Large intestine (tissue), 3 donors: Measurements from ENCODE around the gene TADA2B. TPM values are rescaled to one million over a fixed set of nuclear protein-coding genes. Genes with fewer than 3 reads are reported as not detected.
"Not testable (repeated sequence)": the region's sequence is repeated elsewhere in the genome, so short reads cannot be mapped to it uniquely, and the experiment has no call there.

ENCODE experiments used
- DNase-seq, 2 donors: peaks; one replicate each; pipeline versions ENCODE4 v3.0.0 to v3.0.0-alpha.2; 2013
- H3K27ac ChIP-seq: one replicate; pipeline ENCODE4 v1.5.1; 2013; ENCODE audit warnings: low read length
- H3K27me3 ChIP-seq: 2 replicates; pipeline ENCODE4 v1.6.1; 2013; ENCODE audit warnings: low read length; ENCODE audit not compliant: control insufficient read depth, insufficient read depth
- H3K36me3 ChIP-seq: 2 replicates; pipeline ENCODE4 v1.6.1; 2013; ENCODE audit warnings: low read length; ENCODE audit not compliant: control insufficient read depth, insufficient read depth
- H3K4me1 ChIP-seq: one replicate; pipeline ENCODE4 v1.6.1; 2013; ENCODE audit warnings: low read length; ENCODE audit not compliant: control insufficient read depth, insufficient read depth
- H3K4me3 ChIP-seq: one replicate; pipeline ENCODE4 v1.5.1; 2013; ENCODE audit warnings: low read length
- H3K9me3 ChIP-seq: one replicate; pipeline ENCODE4 v1.6.1; 2013; ENCODE audit warnings: mild to moderate bottlenecking, low read depth, low read length, moderate library complexity; ENCODE audit not compliant: control insufficient read depth
- WGBS: methylation state at CpG from one replicate; pipeline ENCODE4 v1.1.5; 2013; ENCODE audit warnings: low lambda C conversion rate; ENCODE audit not compliant: insufficient coverage; 5-methylcytosine and 5-hydroxymethylcytosine counted together
- polyA plus RNA-seq: library from polyadenylated mRNA; unstranded; fragments of 120-200 nt; gene quantifications from one replicate; pipeline ENCODE4 v1.2.1, GENCODE V29; 2013

TADA2B gene
- polyA plus RNA-seq, 1 donor, result 18.6 TPM

GRCh38 chr4:7077371-7077770, 34.2 kb downstream of the TADA2B start:
- Histone ChIP-seq H3K9me3 (no peaks in the 10 kb centered on the region), H3K4me3 (no peak overlapping the region), H3K4me1 (no peaks in the 10 kb centered on the region), H3K27ac (no peak overlapping the region), H3K27me3 (no peaks in the 10 kb centered on the region), H3K36me3 (no peaks in the 10 kb centered on the region)
- no peak for DNase-seq
- WGBS, result no CpG with 5 or more reads among the region's 12 CpGs

GRCh38 chr4:7078025-7078424, 34.9 kb downstream of the TADA2B start:
- 75% methylated on average over 2 of the region's 5 CpGs for WGBS
- H3K36me3 ChIP-seq, result no peaks in the 10 kb centered on the region
- H3K27ac ChIP-seq, result no peak overlapping the region
- no peaks in the 10 kb centered on the region for H3K4me1 ChIP-seq
- DNase-seq, result no peak
- H3K4me3 ChIP-seq, result no peak overlapping the region
- no peaks in the 10 kb centered on the region for H3K9me3 ChIP-seq
- H3K27me3 ChIP-seq, result no peaks in the 10 kb centered on the region

DNA sequence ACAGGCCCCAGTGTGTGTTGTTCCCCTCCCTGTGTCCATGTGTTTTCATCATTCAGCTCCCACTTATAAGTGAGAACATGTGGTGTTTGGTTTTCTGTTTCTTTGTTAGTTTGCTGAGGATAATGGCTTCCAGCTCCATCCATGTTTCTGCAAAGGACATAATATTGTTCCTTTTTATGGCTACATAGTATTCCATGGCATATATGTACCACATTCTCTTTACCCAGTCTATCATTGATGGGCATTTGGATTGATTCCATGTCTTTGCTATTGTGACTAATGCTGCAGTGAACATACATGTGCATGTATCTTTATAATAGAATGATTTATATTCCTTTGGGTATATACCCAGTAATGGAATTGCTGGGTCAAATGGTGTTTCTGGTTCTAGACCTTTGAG, 36.3 kb downstream of the TADA2B start:
- not testable (repeated sequence) for H3K9me3 ChIP-seq, H3K4me3 ChIP-seq, H3K27ac ChIP-seq, DNase-seq, H3K27me3 ChIP-seq, H3K36me3 ChIP-seq, H3K4me1 ChIP-seq

DNA sequence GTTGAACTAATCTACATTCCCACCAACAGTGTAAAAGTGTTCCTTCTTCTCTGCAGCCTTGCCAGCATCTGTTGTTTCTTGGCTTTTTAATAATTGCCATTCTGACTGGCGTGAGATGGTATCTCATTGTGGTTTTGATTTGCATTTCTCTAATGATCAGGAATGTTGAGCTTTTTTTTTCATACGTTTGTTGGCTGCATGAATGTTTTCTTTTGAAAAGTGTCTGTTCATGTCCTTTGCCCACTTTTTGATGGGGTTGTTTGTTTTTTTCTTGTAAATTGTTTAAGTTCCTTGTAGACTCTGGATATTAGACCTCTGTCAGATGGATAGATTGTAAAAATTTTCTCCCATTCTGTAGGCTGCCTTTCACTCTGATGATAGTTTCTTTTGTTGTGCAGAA, 36.7 kb downstream of the TADA2B start:
- not testable (repeated sequence) for H3K4me1 ChIP-seq, H3K4me3 ChIP-seq, H3K27ac ChIP-seq, DNase-seq, H3K36me3 ChIP-seq, H3K27me3 ChIP-seq, H3K9me3 ChIP-seq
- 86% methylated on average over 1 of the region's 2 CpGs for WGBS

- Histone ChIP-seq H3K4me1 (no peaks in the 10 kb centered on the region), H3K27ac (no peak overlapping the region), H3K36me3 (no peaks in the 10 kb centered on the region), H3K27me3 (peaks cover 5% of the 10 kb centered on the region), H3K4me3 (no peak overlapping the region), H3K9me3 (no peaks in the 10 kb centered on the region)
- no peak for DNase-seq
- no CpG with 5 or more reads among the region's 9 CpGs for WGBS
Observed at GRCh38 chr4:7083597-7084563, 40.7 kb downstream of the TADA2B start.

GRCh38 chr4:7084564-7084961, 41.4 kb downstream of the TADA2B start:
- WGBS, result 53% methylated on average over 3 of the region's 9 CpGs
- DNase-seq, H3K36me3 ChIP-seq, H3K4me3 ChIP-seq, H3K9me3 ChIP-seq, H3K27ac ChIP-seq, H3K27me3 ChIP-seq, H3K4me1 ChIP-seq: not testable (repeated sequence)

DNA sequence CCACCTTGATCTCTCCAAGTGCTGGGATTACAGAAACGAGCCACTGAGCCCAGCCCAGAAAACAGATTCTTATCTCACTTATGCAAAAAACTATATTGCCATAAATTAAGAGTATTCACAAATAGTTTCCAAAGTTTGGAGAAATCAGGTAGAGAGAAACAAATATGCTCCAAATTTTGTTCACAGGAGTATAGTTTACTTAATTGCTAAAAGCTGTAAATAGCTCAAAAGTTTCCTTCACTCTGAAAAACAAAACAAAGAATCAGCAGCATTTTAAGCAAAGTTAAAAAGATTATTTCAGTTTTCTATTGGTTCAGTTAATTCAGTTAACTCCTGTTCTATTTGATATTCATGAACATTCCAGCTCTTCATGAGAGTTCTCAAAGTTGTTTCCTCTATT, 43.2 kb downstream of the TADA2B start:
- H3K27me3 ChIP-seq, result peaks cover 5% of the 10 kb centered on the region
- H3K36me3 ChIP-seq, result no peaks in the 10 kb centered on the region
- DNase-seq, result no peak
- H3K9me3 ChIP-seq, result no peaks in the 10 kb centered on the region
- H3K4me1 ChIP-seq, result no peaks in the 10 kb centered on the region
- no peak overlapping the region for H3K27ac ChIP-seq
- H3K4me3 ChIP-seq, result no peak overlapping the region
- WGBS, result no CpG with 5 or more reads among the region's 1 CpG

DNA sequence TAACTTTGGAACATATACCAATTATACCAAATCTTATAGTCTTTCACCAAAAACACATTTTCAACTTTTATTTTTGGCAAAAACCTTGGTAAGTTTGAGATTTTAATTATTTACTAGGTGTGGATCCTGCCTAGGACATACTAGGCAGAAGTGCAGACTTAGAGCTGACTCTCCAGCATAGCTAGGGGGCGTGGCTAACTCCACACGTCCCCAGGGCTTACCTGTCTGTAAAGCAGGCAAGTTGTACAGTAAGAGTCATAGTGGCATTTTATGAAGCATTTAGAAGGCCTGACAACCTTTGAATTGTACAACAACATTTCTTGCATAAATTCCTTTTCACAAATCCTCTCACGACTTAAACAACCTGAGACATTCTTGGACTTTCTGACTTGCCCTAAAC, 43.9 kb downstream of the TADA2B start:
- no peak for DNase-seq
- no peaks in the 10 kb centered on the region for H3K36me3 ChIP-seq
- no peak overlapping the region for H3K27ac ChIP-seq
- no CpG with 5 or more reads among the region's 3 CpGs for WGBS
- H3K4me1 ChIP-seq, result no peaks in the 10 kb centered on the region
- H3K4me3 ChIP-seq, result no peak overlapping the region
- no peaks in the 10 kb centered on the region for H3K9me3 ChIP-seq
- peaks cover 5% of the 10 kb centered on the region for H3K27me3 ChIP-seq

DNA sequence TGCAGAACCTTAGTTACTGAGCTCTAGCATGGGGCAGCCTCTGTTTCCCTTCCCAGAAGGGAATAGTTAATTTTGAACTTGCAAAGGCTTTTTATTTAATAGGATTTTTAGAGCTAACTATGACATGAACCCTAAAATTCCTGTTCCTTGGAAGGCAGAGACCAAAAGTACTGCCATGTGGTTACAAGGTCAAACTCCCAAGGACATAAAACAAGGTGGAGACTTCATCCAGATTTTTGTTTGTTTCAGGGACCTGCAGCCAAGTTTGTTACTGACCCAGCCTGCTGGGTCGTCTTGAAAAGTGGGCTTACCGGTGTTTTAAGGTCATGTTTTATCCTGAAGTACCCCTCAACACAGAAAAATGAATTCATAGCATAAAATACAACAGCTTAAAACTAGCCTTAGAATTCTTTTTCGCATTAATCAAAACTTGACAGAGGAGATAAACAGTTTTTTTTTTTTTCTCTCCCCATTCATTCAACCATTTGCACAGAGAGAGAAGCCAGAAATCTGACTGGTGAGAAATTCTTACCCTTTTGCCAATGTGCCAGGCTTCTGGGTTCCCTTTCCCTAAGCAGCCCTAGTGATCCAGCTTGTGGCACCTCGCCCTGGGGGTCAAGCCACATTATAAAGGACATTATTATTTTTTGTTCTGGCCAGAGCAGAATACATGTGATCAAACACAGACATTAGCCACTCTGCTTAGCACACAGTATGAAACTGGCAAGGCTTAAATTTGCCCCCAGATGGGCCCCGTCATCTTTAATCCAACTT, 46.2 kb downstream of the TADA2B start:
- H3K4me3 ChIP-seq, result no peak overlapping the region
- no peak overlapping the region for H3K27ac ChIP-seq
- 67% methylated on average over 1 of the region's 5 CpGs for WGBS

DNA sequence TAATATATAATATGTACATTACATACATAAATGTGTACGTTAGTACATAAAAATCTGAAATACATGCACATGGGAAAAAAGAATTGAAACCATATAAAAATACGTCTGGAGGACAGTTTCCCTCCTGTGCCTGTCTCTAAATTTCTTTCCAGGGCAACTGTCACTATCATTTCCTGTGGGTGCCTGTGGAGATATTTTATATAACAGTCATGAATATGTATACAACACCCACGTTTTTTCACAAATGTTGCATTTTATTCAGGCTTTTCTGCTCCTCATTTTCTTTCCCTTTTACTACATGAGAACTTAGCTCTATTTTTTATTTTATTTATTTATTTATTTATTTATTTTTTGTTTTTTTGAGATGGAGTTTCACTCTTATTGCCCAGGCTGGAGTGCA, 48.9 kb downstream of the TADA2B start:
- Histone ChIP-seq H3K4me3 (no peak overlapping the region), H3K27ac (no peak overlapping the region), H3K4me1 (no peaks in the 10 kb centered on the region), H3K9me3 (no peaks in the 10 kb centered on the region), H3K36me3 (no peaks in the 10 kb centered on the region), H3K27me3 (no peaks in the 10 kb centered on the region)
- 72% methylated on average over 3 of the region's 3 CpGs for WGBS
- DNase-seq, result no peak

More for the DNA sequence above, 46.2 kb downstream of the TADA2B start:
- no peaks in the 10 kb centered on the region for H3K9me3 ChIP-seq
- H3K4me1 ChIP-seq, result no peaks in the 10 kb centered on the region
- no peaks in the 10 kb centered on the region for H3K27me3 ChIP-seq
- DNase-seq, result no peak
- H3K36me3 ChIP-seq, result no peaks in the 10 kb centered on the region
